A673 (cell line): ENCODE measurements around the gene GRIK2. TPM values are rescaled to one million over a fixed set of nuclear protein-coding genes. Genes with fewer than 3 reads are reported as not detected.

Experiments used
- BruUV-seq: library from RNA; stranded (reverse); fragments of 400-500 nt; replicated peaks from 2 replicates; lab custom pipeline; 2021; lab: Mats Ljungman, UMichigan
- CTCF ChIA-PET: fragments of 300-600 bp; sonication (Branson Sonifier 250); formaldehyde crosslinking; loops from one replicate; lab custom pipeline; 2022; ENCODE audit warnings: antibody characterized with exemption; lab: Charles Lee
- POLR2A ChIA-PET: fragments of 300-600 bp; sonication (Branson Sonifier 250); formaldehyde crosslinking; loops from one replicate; lab custom pipeline; 2022; ENCODE audit warnings: antibody characterized with exemption; ENCODE audit not compliant: low non-redundant PET; lab: Charles Lee
- DNase-seq: peaks from one replicate; pipeline ENCODE4 v3.0.0-alpha.2; 2015; ENCODE audit warnings: low spot score
- H3K27ac ChIP-seq: fragments of 200-600 bp; sonication (generic); 2 replicates; pipeline ENCODE4 v1.5.1; 2016; ENCODE audit warnings: mixed run types, low read depth, mild to moderate bottlenecking, mixed read lengths, antibody characterized with exemption, low read length; ENCODE audit not compliant: poor library complexity, severe bottlenecking
- H3K27me3 ChIP-seq: fragments of 200-600 bp; sonication (generic); replicated peaks from 2 replicates; pipeline ENCODE4 v1.6.1; 2017; ENCODE audit warnings: mixed run types, low read depth, mild to moderate bottlenecking, mixed read lengths, antibody characterized with exemption, low read length; ENCODE audit not compliant: insufficient read depth, poor library complexity
- H3K36me3 ChIP-seq: fragments of 200-600 bp; sonication (generic); 2 replicates; pipeline ENCODE4 v1.6.1; 2016; ENCODE audit warnings: mixed run types, mild to moderate bottlenecking, mixed read lengths, antibody characterized with exemption, low read length; ENCODE audit not compliant: insufficient read depth, poor library complexity, severe bottlenecking
- H3K4me1 ChIP-seq: fragments of 200-600 bp; sonication (generic); 2 replicates; pipeline ENCODE4 v1.6.1; 2017; ENCODE audit warnings: mixed run types, mild to moderate bottlenecking, mixed read lengths, antibody characterized with exemption, low read length; ENCODE audit not compliant: insufficient read depth, poor library complexity, severe bottlenecking
- H3K4me3 ChIP-seq: fragments of 200-600 bp; sonication (generic); 2 replicates; pipeline ENCODE4 v1.5.1; 2016; ENCODE audit warnings: low read depth, mixed run types, mild to moderate bottlenecking, mixed read lengths, low read length; ENCODE audit not compliant: poor library complexity, severe bottlenecking
- H3K9me3 ChIP-seq: fragments of 200-600 bp; sonication (generic); 2 replicates; pipeline ENCODE4 v1.6.1; 2016; ENCODE audit warnings: mixed run types, low read depth, mild to moderate bottlenecking, mixed read lengths, antibody characterized with exemption, low read length; ENCODE audit not compliant: poor library complexity, severe bottlenecking
- CTCF ChIP-seq: fragments of 300-800, 200-600 bp; sonication (generic); conservative IDR thresholded peaks from 2 replicates; pipeline ENCODE4 v1.5.1; 2017; ENCODE audit warnings: low read depth, mild to moderate bottlenecking, antibody characterized with exemption, low read length, moderate library complexity, mixed read lengths
- EZH2 ChIP-seq: fragments of 200-600 bp; sonication (generic); IDR thresholded peaks from 2 replicates; pipeline ENCODE4 v1.6.1; 2017; ENCODE audit warnings: borderline replicate concordance, low read depth, mild to moderate bottlenecking, mixed read lengths, antibody characterized with exemption, low read length; ENCODE audit not compliant: poor library complexity, severe bottlenecking
- intact Hi-C: fragments of 100-400 bp; cut with micrococcal nuclease; formaldehyde crosslinking; loops from one replicate; pipeline ENCODE4 v1.10.0; 2022; ENCODE audit not compliant: unreplicated experiment
- total RNA-seq: library from RNA; stranded (reverse); gene quantifications from 2 replicates; pipeline ENCODE4 v1.2.3, GENCODE V29; 2021

Gene GRIK2
- total RNA-seq, 1 experiment from 2014 or later = 62.1 TPM

GRCh38 chr6:101444717-101445116, 51.2 kb downstream of the GRIK2 start:
- no TSS peak for BruUV-seq
- CTCF ChIA-PET = no interaction called here
- DNase-seq = no peak

GRCh38 chr6:101445527-101445926, 52.0 kb downstream of the GRIK2 start:
- ChIA-PET CTCF (no interaction called here), POLR2A (no interaction called here)
- H3K27me3 ChIP-seq = no peaks in the 10 kb centered on the region
- H3K27ac ChIP-seq = no peak overlapping the region
- no peak overlapping the region for H3K4me3 ChIP-seq
- no peaks in the 10 kb centered on the region for H3K36me3 ChIP-seq
- H3K9me3 ChIP-seq = no peaks in the 10 kb centered on the region
- BruUV-seq = no TSS peak
- peaks cover 6% of the 10 kb centered on the region for H3K4me1 ChIP-seq
- DNase-seq = no peak
- intact Hi-C loops = no loop called here
- TF ChIP-seq EZH2 (no peak), CTCF (no peak)

More at GRCh38 chr6:101444717-101445116, 51.2 kb downstream of the GRIK2 start:
- intact Hi-C loops = no loop called here
- H3K4me1 ChIP-seq = peaks cover 6% of the 10 kb centered on the region
- H3K27ac ChIP-seq = no peak overlapping the region
- no peaks in the 10 kb centered on the region for H3K36me3 ChIP-seq
- H3K27me3 ChIP-seq = no peaks in the 10 kb centered on the region
- H3K4me3 ChIP-seq = no peak overlapping the region
- no peaks in the 10 kb centered on the region for H3K9me3 ChIP-seq
- no peak for TF ChIP-seq CTCF
- TF ChIP-seq EZH2 = no peak
- POLR2A ChIA-PET = no interaction called here

GRCh38 chr6:101450901-101451300, 57.4 kb downstream of the GRIK2 start:
- Histone ChIP-seq H3K9me3 (no peaks in the 10 kb centered on the region), H3K36me3 (no peaks in the 10 kb centered on the region), H3K4me1 (peaks cover 24% of the 10 kb centered on the region), H3K4me3 (no peak overlapping the region), H3K27ac (no peak overlapping the region), H3K27me3 (no peaks in the 10 kb centered on the region)
- intact Hi-C loops = no loop called here
- no peak for DNase-seq
- no peak for TF ChIP-seq EZH2
- CTCF ChIA-PET = no interaction called here
- no TSS peak for BruUV-seq
- POLR2A ChIA-PET = no interaction called here

GRCh38 chr6:101451981-101452380, 58.5 kb downstream of the GRIK2 start:
- Histone ChIP-seq H3K4me3 (no peak overlapping the region), H3K9me3 (no peaks in the 10 kb centered on the region), H3K27ac (no peak overlapping the region), H3K4me1 (peaks cover 24% of the 10 kb centered on the region), H3K27me3 (no peaks in the 10 kb centered on the region), H3K36me3 (no peaks in the 10 kb centered on the region)
- ChIA-PET CTCF (no interaction called here), POLR2A (no interaction called here)
- intact Hi-C loops = no loop called here
- no TSS peak for BruUV-seq
- no peak for DNase-seq
- TF ChIP-seq EZH2 (no peak), CTCF (no peak)
